ENCODE results near the gene ABCA12.

Gene ABCA12

DNA sequence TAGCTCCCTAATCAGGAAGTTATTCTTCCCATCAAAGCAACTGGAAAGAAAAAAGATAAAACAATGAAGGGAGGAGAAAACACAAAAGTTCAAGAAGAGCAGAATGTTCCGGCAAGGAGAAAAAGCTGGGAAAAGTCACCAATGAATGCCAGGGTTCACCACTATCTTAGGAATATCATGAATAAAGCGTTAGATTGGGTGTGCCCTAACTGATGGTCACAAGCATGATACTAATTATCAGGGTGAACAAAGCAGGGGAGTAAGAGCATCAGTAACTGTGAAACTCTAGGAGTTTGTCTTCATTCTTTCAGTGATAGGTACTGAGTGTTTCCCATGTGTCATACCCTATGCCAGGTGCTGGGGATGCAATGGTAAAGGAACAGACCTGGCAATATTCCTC lies 115.5 kb downstream of the ABCA12 start:
- no peaks in the 10 kb centered on the region for H3K79me2 ChIP-seq (ENCODE audit: control insufficient read depth, low read length)
- H3K9me3 ChIP-seq (ENCODE audit: control insufficient read depth, insufficient read depth, low read length) = no peaks in the 10 kb centered on the region; the same call in 1 of the 2 replicates
- no peak overlapping the region for H3K4me2 ChIP-seq (ENCODE audit: low read length)
- H4K20me1 ChIP-seq (ENCODE audit: control insufficient read depth, insufficient read depth, low read depth, low read length) = no peaks in the 10 kb centered on the region
- no peaks in the 10 kb centered on the region for H3K27me3 ChIP-seq (ENCODE audit: control insufficient read depth, low read length)
- H3K27ac ChIP-seq (ENCODE audit: low read depth, low read length) = no peak overlapping the region
- H3K9me2 ChIP-seq (replicated peaks; ENCODE audit: control insufficient read depth, low read length) = no peaks in the 10 kb centered on the region
- H3K4me1 ChIP-seq (ENCODE audit: control insufficient read depth, low read length) = no peaks in the 10 kb centered on the region
- TF ChIP-seq EZH2phosphoT487 (IDR thresholded peaks at IDR 0.05; ENCODE audit: borderline replicate concordance, low read length) = no peak
- TF ChIP-seq, protein P1, sequence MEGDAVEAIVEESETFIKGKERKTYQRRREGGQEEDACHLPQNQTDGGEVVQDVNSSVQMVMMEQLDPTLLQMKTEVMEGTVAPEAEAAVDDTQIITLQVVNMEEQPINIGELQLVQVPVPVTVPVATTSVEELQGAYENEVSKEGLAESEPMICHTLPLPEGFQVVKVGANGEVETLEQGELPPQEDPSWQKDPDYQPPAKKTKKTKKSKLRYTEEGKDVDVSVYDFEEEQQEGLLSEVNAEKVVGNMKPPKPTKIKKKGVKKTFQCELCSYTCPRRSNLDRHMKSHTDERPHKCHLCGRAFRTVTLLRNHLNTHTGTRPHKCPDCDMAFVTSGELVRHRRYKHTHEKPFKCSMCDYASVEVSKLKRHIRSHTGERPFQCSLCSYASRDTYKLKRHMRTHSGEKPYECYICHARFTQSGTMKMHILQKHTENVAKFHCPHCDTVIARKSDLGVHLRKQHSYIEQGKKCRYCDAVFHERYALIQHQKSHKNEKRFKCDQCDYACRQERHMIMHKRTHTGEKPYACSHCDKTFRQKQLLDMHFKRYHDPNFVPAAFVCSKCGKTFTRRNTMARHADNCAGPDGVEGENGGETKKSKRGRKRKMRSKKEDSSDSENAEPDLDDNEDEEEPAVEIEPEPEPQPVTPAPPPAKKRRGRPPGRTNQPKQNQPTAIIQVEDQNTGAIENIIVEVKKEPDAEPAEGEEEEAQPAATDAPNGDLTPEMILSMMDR (IDR thresholded peaks at IDR 0.05; ENCODE audit: low read depth, low read length, poor library complexity, severe bottlenecking) = no peak
- no peak overlapping the region for H3K4me3 ChIP-seq (ENCODE audit: low read length)
- H3K36me3 ChIP-seq (ENCODE audit: control insufficient read depth, low read length) = no peaks in the 10 kb centered on the region
- H3F3A ChIP-seq (ENCODE audit: control insufficient read depth, insufficient read depth) = no peaks in the 10 kb centered on the region

DNA sequence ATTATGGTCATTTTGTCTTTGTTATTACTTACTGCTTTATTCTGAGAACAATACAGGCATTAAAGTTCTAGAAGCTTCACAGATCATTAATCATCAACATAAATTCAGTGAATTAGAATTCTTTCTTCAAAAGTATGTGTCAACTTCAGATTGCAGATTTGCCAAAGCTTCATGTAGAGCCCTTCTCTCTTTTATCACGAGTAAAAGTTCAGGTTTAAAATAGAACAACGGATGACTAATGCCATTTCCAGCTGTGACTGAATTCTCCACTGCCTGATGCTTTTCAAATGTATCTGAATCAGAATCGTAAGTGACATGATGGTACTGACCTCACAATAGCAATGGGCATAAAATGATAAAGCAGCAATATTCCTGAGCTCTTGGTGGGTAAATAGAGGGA lies 116.0 kb downstream of the ABCA12 start:
- Histone ChIP-seq H3K4me3 (ENCODE audit: low read length) (no peak overlapping the region), H3K79me2 (ENCODE audit: control insufficient read depth, low read length) (no peaks in the 10 kb centered on the region), H3K4me2 (ENCODE audit: low read length) (no peak overlapping the region), H4K20me1 (ENCODE audit: control insufficient read depth, insufficient read depth, low read depth, low read length) (no peaks in the 10 kb centered on the region), H3F3A (ENCODE audit: control insufficient read depth, insufficient read depth) (no peaks in the 10 kb centered on the region), H3K9me2 (replicated peaks; ENCODE audit: control insufficient read depth, low read length) (no peaks in the 10 kb centered on the region), H3K36me3 (ENCODE audit: control insufficient read depth, low read length) (no peaks in the 10 kb centered on the region), H3K27me3 (ENCODE audit: control insufficient read depth, low read length) (no peaks in the 10 kb centered on the region), H3K4me1 (ENCODE audit: control insufficient read depth, low read length) (no peaks in the 10 kb centered on the region), H3K27ac (ENCODE audit: low read depth, low read length) (no peak overlapping the region), H3K9me3 (ENCODE audit: control insufficient read depth, insufficient read depth, low read length) (no peaks in the 10 kb centered on the region; the same call in 1 of the 2 replicates)
- TF ChIP-seq EZH2phosphoT487 (IDR thresholded peaks at IDR 0.05; ENCODE audit: borderline replicate concordance, low read length) = no peak
- TF ChIP-seq, protein P1 (IDR thresholded peaks at IDR 0.05; ENCODE audit: low read depth, low read length, poor library complexity, severe bottlenecking) = no peak

DNA sequence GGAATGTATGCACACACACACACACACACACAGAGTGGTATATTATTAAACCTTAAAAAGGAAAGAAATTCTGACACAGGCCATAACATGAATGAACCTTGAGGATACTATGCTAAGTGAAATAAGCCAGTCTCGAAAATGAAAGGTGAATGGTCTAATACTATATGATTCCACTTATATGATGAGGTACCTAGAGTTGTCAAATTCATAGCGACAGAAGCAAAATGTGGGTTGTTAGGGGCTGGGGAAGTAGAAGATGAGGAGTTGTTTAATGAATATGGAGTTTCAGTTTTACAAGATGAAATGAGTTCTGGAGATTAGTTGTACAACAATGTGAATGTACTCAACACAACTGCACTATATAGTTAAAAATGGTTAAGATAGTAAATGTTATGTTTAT lies 118.1 kb downstream of the ABCA12 start:
- Histone ChIP-seq H4K20me1 (ENCODE audit: control insufficient read depth, insufficient read depth, low read depth, low read length) (no peaks in the 10 kb centered on the region), H3K9me2 (replicated peaks; ENCODE audit: control insufficient read depth, low read length) (no peaks in the 10 kb centered on the region), H3K4me1 (ENCODE audit: control insufficient read depth, low read length) (no peaks in the 10 kb centered on the region), H3K4me3 (ENCODE audit: low read length) (no peak overlapping the region), H3K36me3 (ENCODE audit: control insufficient read depth, low read length) (no peaks in the 10 kb centered on the region), H3K27ac (ENCODE audit: low read depth, low read length) (no peak overlapping the region), H3K4me2 (ENCODE audit: low read length) (no peak overlapping the region), H3K27me3 (ENCODE audit: control insufficient read depth, low read length) (no peaks in the 10 kb centered on the region), H3K9me3 (ENCODE audit: control insufficient read depth, insufficient read depth, low read length) (no peaks in the 10 kb centered on the region), H3F3A (ENCODE audit: control insufficient read depth, insufficient read depth) (no peaks in the 10 kb centered on the region), H3K79me2 (ENCODE audit: control insufficient read depth, low read length) (no peaks in the 10 kb centered on the region)
- TF ChIP-seq, protein P1 (IDR thresholded peaks at IDR 0.05; ENCODE audit: low read depth, low read length, poor library complexity, severe bottlenecking) = no peak
